Measurements from ENCODE around the gene PHF20.
A peak's percentile ranks its signal among the peaks of the same experiment; 100 is the strongest.
"Not testable (repeated sequence)": the region's sequence is repeated elsewhere in the genome, so short reads cannot be mapped to it uniquely, and the experiment has no call there.

PHF20 gene

GRCh38 chr20:35929301-35929700, 157.5 kb downstream of the PHF20 start:
- DNase-seq (ENCODE audit: low read depth), result no peak

GRCh38 chr20:35934050-35934449, 162.2 kb downstream of the PHF20 start:
- no peak for DNase-seq (ENCODE audit: low read depth)

- no peak for DNase-seq (ENCODE audit: low read depth)
Measured at GRCh38 chr20:35939264-35939663, 167.4 kb downstream of the PHF20 start.

GRCh38 chr20:35941620-35942019, 169.8 kb downstream of the PHF20 start:
- no peak for DNase-seq (ENCODE audit: low read depth)

- no peak for DNase-seq (ENCODE audit: low read depth)
Measured at GRCh38 chr20:35942243-35942642, 170.4 kb downstream of the PHF20 start.

DNA sequence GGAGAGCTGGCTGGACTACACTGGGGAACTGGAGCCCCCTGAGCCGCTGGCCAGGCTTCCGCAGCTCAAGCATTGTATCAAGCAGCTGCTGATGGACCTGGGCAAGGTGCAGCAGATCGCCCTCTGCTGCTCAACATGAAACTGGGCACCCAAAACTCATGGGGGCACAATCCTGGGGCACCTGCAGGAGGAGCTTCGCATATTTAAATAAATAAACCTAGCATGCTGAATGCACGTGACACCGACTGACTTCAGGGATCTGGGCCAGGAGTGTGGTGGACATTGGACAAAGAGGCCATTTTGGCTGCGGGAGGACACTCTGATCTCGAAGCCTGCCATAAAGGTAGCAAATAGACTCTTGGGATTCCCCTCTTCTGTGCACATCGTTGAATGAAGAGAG, 175.7 kb downstream of the PHF20 start:
- no peak for DNase-seq (ENCODE audit: low read depth)

DNA sequence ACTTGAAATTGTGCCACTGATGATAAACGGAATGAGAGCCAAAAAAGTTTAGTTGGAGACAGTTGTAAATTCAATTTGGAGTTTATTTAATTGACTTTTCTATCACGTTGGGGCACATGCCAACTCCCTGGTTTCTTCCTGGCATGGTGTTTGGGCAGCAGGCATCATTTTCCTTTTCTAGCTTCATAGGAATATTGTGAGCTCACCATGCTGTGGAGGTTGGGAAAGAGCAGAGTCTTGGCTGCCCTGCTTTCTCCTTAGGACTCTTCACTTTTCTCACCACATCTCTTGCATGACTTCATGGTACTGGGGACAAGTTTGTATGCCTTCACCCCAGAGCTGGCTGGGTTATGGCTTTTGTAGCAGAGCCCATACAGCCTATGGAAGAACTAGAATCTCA, 176.1 kb downstream of the PHF20 start:
- DNase-seq (ENCODE audit: low read depth), result no peak

DNA sequence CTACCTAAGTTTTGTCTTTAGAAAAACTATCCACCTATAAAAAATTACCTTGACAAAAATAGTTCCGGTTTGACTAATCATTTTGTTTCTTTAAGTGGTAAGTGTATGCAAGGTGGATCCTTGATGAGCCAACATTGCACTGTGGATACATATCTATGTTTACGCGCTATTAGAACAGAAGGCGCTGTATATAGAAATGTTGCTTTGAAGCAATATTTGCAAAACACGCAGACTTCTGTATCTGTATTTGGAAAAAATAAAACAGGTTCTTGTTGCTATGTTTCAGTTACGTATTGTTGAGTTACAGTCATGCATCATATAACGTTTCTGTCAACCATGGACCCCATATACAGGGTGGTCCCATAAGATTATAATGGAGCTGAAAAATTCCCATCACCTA, 178.3 kb downstream of the PHF20 start:
- no peak for DNase-seq (ENCODE audit: low read depth)

- not testable (repeated sequence) for DNase-seq (ENCODE audit: low read depth)
Measured at GRCh38 chr20:35952080-35952479, 180.3 kb downstream of the PHF20 start.

DNA sequence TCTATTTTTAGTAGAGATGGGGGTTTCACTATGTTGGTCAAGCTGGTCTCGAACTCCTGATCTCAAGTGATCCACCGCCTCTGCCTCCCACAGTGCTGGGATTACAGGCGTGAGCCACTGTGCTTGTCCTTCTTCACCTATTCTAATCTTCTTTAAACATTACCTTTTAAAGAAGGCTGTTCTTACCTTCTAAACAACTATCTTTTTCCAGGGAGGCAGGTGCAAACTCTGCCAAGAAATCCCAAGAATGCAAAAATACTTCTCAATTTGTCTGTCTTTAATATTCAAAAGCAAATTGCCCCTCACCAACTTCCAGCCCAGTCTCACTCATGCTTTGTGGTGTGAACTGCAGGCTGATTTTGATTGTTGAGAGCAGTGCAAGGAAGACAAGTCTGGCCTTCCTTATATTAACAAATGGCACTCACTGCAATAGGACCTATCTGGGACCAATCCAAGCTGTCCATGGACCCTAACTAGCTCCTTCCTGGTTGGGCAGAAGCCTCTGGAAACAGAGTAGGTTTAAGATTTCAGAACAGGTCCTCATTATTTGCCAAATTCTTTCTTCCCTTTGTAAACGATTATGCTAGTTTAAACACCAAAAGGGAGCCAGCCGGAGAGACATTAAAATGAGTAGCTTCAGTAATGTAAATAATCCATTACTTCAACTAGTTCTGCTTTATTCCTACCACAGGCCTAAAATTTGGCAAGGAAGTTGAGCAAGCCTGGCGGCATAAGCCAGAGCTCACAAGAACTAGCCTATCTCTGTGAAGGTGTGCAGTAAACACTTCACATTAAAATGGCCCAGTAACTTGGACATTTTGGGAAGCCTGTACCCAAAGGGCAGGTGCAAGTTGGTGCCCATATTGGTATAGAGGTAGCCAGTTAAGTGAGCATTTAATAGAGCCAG, 180.9 kb downstream of the PHF20 start:
- DNase-seq (ENCODE audit: low read depth), result no peak

DNA sequence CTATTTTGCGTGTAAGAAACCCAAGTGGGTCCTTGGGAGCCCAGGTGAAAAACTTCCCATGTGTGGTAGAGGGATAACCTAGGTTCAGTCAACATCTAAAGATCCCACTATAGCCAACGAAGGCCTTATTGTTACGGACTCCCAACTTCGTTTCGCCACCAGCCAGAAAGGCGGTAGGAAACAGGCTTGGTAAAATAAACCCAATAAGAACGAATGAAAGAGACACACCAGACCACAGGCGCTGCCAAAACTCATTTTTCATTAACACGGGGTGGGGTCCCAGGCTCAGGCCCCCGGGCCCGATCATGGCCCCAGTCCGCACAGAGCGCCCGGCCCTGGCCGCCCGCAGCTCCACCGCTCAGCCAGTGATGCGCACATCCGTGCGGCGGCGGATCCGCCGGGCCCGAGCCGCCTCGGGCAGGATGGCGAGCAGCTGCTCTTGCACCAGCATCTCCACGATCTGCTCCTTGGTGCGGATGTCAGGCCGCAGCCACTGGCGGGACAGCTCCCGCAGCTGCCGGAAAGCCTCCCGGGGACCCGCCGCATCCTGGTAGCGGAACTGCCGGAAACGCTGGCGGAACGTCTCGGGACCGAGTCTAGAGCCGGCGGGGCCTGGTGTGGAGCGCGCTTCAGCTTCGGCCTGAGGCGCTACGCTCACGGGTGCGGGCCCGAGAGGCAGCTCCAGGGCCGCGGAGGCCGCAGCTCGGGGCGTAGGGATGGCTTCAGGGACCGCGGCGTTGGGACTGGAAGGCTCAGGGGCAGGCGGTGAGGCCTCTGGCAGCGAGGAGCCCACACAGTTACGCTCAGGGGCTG, 181.8 kb downstream of the PHF20 start:
- DNase-seq (ENCODE audit: low read depth), result peak; percentile 43

GRCh38 chr20:35954200-35954906, 182.5 kb downstream of the PHF20 start, which contains the start of gene SCAND1:
Gene SCAND1 (minus strand): TSS chr20:35954502. CDS start chr20:35954284, 218 bp downstream.
- DNase-seq (ENCODE audit: low read depth), result peak; percentile 91

DNA sequence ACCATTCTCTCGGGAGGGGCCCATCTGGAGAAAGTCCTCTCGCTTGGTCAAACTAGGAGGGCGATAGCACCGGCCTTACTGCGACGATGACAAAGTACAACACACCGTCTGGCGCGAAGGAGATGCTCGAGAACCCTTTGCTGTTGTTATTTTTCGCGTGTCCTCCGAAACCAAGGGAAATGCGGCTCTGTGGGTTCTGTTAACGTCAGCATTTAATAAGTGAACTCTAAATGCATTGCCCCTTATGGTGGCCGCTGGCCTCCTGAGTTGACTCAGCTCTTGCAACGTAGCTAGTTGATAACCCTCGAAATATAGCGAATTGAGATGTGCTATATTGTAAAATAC, 183.1 kb downstream of the PHF20 start:
- no peak for DNase-seq (ENCODE audit: low read depth)

DNA sequence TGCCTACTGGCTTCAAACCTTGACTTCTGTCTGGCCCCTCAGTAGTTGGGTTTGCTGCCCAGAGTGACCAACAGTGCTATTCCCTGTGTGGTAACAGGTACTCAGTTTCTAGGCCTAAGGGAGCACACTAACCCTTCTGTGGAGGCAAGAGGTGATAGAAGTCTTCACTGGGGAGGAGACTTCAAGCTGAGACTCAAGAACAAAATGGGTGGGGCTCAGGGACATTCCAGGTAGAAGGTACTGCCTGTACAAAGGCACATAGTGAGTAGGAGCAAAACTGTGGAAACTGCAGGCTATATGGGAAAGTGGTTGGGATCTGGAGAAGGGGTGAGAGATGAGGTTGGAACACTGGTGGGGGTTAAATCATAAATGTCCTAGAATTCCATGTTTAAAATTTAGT, 184.8 kb downstream of the PHF20 start:
- no peak for DNase-seq (ENCODE audit: low read depth)

DNA sequence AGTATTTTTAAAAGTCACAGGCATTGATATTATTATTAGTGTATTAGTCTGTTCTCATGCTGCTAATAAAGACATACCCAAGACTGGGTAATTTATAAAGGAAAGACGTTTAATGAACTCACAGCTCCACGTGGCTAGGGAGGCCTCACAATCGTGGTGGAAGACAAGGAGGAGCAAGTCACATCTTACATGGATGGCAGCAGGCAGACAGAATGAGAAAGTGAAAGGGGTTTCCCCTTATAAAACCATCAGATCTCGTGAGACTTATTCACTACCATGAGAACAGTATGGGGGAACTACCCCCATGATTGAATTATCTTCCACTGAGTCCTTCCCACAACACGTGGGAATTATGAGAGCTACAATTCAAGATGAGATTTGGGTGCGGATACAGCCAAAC, 187.5 kb downstream of the PHF20 start:
- DNase-seq (ENCODE audit: low read depth), result not testable (repeated sequence)

GRCh38 chr20:35963878-35964277, 192.1 kb downstream of the PHF20 start:
- DNase-seq (ENCODE audit: low read depth), result no peak

- DNase-seq (ENCODE audit: low read depth), result no peak
Measured at GRCh38 chr20:35967979-35968640, 196.3 kb downstream of the PHF20 start, which contains the start of gene CNBD2. Gene CNBD2 (plus strand): TSS chr20:35968590. CDS start chr20:35968763, 173 bp downstream.

DNA sequence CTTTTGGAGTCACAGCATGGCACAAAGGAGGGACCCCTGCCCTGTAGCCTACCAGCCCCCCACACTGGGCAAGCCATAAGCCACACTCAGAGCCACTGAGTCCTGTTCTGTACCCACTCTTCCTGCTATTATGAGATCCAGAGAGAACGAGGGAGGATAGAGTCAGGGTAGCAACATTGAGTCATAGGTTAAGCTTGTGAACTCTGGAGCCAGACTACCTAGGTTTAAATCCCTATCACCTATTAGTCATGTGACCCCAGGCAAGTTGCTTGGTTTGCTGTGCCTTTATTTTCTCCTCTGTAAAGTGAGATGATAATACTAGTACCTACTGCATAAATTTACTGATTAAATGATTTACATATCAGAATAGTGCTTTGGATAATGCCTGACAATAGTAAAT, 197.1 kb downstream of the PHF20 start:
- DNase-seq (ENCODE audit: low read depth), result no peak

DNA sequence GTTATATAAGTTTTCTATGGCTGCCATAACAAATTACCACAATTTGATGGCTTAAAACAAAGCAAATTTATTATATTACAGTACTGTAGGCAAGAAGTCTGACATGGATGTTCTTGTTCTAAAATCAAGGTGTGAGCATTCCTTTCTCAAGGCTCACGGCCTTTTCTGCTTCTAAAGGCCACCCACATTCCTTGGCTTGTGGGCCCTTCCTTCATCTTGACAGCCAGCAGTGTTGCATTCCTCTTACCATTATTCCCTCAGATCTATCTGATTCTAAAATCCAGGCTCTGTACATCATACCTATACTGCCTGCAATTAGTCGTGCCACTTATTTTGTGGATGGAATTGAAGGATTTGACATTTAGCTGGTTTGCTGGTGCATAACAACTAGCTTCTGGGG, 200.2 kb downstream of the PHF20 start:
- no peak for DNase-seq (ENCODE audit: low read depth)

DNA sequence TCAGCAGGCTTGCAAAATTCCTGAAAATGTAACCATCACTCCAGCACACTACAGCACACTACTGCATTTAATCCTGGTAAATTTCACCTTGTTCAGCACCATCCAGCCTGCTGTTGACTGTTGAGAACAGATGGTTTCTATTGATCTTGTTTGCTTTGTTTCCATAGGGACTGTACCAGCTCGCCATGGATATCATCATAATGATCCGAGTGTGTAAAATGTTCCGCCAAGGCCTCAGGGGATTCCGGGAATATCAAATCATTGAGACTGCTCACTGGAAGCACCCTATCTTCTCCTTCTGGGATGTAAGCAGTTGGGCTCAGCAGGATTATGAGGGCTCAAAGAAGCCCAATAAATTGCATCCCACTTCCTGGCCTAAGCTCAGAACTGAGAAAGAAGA, 200.6 kb downstream of the PHF20 start:
- no peak for DNase-seq (ENCODE audit: low read depth)

- DNase-seq (ENCODE audit: low read depth), result no peak
Measured at GRCh38 chr20:35974256-35974655, 202.4 kb downstream of the PHF20 start.

Data from stimulated activated CD8-positive, alpha-beta memory T cell treated with anti-CD3 and anti-CD28 coated beads, Interleukin-7, amount 100 ng/mL, for 24 hours (primary cell).